GM12873 (cell line): ENCODE data around the gene TMBIM1.

Experiments
- TF ChIP-seq, protein P1 (sequence below): IDR thresholded peaks from 2 replicates; pipeline ENCODE4 v1.5.1; 2012; ENCODE audit warnings: low read depth, mild to moderate bottlenecking, moderate library complexity, low read length, control low read depth; ENCODE audit not compliant: insufficient read depth; ENCODE audit errors: missing control alignments

Gene TMBIM1

DNA sequence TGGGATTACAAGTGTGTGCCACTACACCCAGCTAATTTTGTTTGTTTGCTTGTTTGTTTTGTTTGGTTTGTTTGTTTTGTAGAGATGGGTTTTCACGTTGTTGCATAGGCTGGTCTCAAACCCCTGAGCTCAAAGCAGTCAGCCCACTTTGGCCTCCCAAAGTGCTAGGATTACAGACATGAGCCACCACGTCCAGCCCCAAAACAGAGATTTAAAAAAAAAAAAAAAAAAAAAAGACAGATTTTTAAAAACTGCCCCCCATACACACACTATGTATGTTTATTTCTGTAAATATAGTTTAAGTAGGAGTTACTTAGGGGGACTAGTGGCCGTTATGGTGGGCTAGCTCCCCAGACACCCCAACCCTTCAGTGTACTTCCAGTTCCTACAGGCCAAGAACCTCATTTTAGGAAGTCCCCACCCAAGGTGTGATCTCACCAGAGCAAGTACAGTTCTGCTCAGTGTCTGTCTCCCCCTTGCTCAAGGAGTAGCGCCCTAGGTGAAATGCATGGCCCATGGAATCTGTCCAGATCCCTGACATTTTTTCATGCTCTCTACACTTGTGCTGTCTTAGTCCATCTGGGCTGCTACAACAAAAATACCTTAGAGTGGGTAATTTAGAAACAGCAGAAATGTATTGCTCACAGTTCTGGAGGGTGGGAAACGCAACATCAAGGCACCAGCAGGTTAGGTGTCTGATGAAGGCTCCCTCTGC, 1.6 kb upstream of the TMBIM1 start:
- TF ChIP-seq, protein P1, sequence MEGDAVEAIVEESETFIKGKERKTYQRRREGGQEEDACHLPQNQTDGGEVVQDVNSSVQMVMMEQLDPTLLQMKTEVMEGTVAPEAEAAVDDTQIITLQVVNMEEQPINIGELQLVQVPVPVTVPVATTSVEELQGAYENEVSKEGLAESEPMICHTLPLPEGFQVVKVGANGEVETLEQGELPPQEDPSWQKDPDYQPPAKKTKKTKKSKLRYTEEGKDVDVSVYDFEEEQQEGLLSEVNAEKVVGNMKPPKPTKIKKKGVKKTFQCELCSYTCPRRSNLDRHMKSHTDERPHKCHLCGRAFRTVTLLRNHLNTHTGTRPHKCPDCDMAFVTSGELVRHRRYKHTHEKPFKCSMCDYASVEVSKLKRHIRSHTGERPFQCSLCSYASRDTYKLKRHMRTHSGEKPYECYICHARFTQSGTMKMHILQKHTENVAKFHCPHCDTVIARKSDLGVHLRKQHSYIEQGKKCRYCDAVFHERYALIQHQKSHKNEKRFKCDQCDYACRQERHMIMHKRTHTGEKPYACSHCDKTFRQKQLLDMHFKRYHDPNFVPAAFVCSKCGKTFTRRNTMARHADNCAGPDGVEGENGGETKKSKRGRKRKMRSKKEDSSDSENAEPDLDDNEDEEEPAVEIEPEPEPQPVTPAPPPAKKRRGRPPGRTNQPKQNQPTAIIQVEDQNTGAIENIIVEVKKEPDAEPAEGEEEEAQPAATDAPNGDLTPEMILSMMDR: no peak

DNA sequence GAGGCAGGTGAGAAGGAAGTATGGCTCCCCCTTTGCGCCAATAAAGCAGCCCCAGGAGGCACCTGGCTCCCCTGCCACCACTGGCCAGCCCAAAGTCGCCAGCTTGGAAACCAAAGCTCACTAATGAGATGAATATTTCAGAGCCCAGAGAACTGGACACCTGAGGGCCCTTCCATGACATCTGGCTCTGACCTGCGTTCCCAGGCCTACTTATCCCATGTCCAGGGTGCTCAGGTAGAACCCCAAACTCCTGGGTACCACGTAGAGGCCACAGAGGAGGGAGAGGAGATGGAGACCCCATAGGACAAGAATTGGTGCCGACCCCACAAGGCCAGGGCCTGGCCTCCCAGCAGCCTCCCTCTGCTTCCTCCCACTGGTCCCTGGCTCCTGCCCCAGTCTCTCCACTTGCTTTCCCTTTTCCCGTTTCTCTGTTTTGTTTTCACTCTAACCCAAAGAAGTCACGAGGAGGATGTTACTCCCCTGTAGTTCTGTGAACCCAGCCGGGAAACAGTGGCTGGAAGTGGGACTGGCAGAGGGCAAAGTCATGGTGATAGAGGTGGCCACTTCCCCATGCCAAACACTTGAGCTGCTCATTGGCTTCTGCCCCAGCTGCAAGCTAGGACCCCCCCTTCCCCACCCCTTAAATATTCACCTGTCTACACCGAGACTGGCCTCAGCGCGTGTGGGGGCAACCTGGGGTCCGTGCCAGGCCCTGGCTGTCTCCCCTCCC, 820 bp downstream of the TMBIM1 start:
- TF ChIP-seq, protein P1: no peak

DNA sequence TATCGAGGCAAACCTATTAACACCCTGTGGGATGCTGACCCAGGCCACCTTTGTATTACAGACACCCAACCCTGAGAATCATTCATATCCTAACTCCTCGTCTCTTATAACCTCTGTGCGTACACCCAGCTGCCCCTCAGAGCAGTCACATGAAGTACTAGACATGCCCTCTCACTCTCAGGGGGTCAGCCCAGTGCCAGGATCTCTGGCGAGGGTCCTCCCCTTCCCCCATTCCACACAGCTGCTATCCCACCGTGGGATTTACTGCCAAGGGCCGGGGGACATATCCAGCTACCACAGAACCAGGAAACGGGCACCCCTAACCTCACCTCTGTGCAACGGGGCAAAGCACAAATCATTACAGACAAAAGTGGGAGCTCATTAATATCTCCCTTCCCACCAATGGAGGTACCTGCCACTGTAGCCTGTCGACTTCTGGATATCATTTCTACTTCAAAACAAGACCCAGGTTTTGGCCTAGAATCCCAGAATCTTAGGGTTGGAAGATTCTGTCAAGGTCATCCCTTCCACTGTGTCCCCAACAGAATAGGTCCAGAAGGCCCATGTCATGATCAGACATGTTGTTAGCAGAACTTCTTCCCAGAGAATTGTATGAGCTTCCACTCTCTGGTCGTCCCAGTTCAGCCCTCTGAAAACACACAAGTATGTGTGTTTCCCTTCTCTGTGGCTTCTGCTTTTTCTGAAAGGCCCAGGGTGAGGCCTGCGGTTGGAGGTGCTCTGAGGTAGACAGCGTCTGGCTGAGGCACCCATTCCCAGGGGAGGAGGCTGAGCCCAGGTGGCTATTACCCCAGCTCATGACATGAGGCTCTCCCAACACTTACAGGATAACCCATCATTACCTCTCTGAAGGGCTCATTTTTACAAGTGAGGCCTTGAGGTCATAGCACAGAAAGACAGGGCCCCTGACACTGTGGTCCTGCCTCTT, 1.7 kb downstream of the TMBIM1 start:
- TF ChIP-seq, protein P1: no peak

DNA sequence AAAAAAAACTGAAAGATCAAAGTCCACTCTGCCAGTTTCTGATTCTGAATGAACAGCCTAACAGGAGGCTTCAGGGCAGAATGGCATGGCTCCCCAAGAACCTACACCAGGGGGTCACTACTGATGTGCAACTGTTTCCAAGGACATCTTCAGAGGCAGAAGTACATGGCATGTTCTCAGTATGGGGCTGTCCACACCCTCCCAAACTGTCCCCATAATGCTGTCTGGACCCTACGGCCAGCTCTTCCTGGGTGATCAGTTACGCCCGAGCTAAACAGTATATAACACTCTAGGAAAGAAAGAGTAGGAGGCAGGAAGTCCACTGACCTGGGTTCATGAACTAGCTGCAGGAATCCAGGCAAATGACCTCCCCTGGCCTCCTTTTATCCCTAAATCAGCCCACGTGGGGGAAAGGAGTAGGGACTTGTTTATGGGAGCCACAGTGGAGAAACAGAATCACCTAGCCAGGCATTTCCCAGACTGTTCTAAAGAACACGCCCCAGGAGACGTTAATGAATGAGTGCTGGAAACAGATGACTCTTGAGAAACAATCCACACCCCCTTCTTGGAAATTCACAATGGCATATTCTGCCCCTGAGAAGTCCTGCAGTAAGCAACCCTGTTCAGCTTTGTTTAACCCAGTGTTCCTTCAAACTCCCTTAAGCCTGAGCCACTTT, 2.5 kb downstream of the TMBIM1 start:
- TF ChIP-seq, protein P1: no peak

DNA sequence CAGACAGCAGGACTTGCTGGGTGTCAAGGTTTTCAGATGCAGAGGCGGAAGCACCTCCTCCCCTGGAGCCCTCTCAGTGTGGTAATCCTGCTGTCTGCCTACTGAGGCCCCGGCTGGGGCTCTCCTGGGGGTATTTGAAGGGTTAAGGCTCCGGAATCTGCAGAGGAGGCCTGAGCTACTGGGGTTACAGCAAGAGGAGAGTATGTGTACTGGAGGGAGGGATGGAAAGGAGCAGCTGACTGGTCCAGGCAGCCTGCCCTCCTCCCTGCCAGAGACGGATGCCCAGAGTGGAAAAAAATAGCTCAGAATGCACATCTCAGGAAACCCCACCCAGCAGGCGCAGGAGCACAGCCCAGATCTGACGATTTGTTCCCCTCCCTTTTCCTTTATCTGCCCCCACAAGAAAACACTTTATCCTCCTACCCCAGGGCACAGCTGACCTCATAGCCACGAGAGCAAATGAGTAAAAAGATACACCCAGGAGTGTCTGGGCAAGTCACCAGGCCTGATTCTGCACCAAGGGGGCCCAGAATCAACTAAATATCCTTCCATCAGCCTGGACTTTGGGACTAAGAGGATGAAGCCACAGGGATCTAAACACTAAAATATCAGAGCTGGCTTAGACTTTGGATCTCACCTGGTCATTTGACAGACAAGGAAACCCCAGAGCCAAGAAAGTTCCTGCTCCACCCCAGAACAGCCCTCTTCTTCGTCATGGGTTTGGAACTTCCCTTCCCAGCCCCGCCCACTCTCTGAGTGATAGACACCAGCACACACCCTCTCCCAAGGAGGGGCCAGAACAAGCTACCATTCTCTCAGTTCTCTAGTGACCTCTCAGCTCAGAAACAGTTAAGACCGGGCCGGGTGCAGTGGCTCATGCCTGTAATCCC, 5.5 kb downstream of the TMBIM1 start:
- TF ChIP-seq, protein P1: no peak

DNA sequence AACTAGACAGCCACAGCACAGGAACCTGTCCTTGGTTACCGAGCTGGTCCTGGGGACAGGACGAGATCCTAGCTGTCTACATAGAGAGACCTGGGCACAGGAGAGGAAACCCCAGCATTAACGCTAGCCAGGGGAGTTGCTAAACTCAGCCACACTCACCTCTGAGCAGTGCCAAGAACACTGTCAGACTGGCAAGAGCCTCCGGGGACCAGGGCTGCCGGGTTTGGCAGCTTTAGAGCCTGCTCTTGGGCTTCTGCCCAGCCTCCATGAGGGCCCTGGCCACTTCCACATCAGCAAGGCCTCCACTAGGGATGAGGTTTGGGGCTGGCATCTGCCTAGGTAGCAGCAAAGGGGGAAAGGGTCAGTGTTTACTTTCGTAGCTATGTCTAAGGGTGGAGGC, 6.7 kb downstream of the TMBIM1 start:
- TF ChIP-seq, protein P1: no peak
